Muscle of arm (tissue), 12 donors: ENCODE measurements around the gene SCUBE1. TPM values are rescaled to one million over a fixed set of nuclear protein-coding genes. Genes with fewer than 3 reads are reported as not detected.

Source experiments
- DNase-seq: peaks from one replicate; pipeline ENCODE4 v3.0.0-alpha.2; 2013
- polyA plus RNA-seq, 12 donors: library from polyadenylated mRNA; unstranded; fragments of 120-200 nt; gene quantifications; one replicate each; pipeline ENCODE4 v1.2.1, GENCODE V29; 2013; ENCODE audit not compliant: insufficient read length in 12 of 12

Gene SCUBE1
- polyA plus RNA-seq, 12 donors = 0.21 to 5.5 (median 0.53) TPM; not detected in 2

DNA sequence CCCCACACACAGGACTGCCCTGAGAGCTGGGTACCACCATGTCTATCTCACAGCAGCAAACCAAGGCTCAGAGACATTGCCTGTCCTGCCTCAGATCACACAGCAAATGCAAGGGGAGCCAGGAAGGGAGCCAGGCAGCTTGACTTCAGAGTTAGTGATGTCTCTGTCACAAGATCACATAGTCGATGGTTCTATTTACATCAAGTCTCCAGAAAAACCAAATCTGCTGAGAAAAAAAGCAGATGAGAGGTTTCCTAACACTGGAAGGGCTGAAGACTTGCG lies 16.1 kb downstream of the SCUBE1 start:
- DNase-seq = no peak

DNA sequence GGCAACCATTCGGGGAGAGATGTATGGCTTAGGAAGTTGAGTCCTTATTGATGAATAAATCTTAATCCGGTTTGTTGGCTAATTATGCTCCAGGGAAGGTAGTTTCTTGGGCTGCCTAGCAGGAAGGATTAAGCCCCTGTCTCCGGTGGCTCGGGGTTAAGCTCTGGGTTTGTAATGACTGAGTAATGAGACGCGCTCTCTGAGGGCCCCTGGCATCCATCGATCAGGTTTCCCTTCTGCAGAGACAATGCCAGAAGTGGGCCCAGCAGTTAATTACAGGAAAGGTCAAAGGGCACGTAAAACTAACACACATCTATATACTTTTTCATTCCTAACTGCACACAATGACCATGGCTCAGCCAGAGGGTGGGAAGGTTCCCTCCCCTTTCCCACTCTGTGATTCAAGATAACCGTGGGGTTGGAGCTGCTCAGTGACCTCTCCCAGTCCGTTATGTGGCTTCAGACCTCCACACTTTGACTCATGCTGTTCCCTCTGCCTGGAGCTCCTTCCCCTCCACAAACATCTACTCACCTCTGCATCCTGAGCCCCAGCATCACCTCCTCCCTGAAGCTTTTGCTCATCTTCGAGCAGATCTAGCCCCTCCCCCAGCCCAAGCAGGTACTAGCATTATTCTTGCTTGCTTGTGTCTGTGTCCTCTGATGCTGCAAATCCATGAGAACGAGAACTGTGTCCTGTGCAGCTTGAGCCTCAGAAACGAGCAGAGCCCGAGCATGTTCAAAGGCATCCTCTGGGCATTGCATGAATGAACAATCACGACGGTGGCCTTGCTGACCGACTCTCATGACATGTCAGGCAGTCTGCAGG lies 16.6 kb downstream of the SCUBE1 start:
- DNase-seq = no peak

DNA sequence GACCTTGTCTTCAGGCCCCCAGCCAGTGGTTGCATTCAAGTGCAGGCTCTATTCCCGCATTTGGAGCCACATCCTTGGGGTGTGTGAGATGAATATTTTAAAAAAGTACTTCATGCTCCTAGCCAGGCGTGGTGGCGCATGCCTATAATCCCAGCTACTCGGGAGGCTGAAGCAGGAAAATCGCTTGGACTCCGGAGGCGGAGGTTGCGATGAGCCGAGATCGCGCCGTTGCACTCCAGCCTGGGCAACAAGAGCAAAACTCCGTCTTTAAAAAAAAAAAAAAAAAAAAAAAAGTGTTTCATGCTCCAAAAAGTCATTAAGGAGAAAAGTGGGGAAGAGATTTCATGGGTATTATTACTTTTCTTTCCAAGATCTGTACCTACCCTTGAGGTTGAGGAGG lies 18.0 kb downstream of the SCUBE1 start:
- DNase-seq = no peak

DNA sequence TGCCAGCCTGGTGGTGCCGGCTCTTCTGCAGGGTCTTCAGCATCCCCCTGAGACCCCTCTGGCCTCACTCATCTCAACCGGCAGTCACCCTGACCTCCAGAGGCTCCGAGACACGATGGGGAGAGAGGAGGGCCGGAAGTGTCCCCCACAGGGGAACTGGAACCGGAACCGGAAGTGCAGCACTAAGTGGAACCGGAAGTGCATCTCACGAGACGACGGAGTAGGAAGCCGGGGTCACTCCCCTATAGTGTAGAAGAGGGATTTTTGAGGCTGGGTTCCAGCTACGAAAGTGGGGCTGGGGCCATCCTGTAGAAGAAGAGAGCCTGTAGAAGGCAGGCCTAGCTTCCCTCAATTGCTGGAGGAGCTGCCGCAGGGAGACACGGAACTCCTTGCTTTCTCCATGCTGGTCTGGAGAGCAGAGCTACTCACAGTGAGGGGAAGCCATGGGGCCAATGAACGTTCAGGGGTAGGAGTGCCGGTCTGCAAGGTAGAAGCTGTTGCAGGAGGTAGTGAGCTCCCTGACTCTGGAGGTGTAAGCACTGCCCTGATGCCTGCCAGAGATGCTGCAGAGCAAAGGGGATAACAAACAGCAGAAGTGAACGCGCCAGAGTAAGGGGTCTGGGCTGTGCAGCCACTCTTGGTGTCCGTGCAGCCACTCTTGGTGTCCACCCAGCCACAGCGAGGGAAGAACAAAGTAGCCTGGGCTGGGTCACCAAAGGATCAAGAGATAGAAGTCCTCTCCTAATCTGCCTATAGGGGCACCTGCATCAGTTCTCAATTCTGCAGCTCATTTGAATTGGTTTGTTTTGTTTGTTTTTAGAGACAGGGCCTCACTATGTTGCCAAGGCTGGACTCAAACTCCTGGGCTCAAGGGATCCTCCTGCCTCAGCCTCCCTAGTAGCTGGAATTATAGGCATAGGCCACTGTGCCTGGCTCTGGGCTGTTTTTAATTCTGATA lies 21.9 kb downstream of the SCUBE1 start:
- no peak for DNase-seq

DNA sequence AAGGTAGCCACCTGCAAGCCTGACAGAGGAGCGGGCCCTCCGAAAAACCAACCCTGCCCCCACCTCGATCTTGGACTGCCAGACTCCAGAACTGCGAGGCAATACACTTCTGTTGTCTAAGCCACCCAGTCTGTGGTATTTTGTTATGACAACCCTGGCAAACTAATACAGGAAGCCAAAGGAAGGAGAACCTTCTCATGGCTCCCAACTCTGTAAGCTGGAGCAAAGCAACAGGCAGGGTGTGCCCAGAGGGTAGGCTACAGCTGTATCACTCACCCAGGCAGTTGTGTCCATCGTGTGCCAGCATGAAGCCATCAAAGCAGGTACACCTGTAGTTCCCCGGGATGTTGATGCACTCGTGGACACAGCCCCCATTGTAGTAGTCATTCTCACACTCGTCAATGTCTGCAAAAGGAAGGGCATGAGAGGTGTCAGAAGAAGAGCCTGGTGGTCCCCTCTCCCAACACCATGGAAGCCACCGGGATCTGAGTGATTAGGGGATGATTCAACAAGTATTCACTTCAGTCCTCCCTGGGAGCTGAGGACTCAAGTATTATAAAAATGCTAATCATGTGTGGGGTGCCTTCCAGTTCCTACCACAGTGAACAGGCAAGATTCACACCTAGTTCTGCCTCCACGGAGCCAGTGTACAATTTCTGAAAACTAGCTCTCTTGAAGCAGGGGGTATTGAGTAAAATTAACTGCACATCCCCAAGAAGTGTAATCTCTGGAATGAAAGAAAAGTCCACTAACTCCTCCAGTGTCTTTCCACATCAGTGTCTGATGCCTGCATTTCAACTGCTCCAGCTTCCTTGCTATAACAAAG lies 23.3 kb downstream of the SCUBE1 start:
- no peak for DNase-seq

DNA sequence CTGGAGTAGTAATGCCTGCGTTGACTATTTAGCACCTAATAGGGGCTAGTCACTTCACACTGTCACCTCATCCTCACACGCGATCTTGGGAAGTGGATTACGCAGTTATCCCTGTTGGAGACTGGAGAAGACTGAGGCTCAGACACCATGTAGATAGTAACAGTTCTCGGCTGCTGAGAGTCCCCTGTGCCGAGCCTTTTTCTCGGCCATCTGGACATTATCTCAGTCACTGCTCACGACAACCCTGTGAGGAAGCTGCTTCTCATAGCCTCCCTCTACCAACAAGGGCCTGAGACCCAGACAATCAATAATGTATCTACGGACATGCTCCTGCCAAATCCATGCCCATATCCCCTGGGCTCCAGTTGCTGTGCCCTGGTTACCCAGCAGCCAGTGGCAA lies 25.9 kb downstream of the SCUBE1 start:
- DNase-seq = no peak

DNA sequence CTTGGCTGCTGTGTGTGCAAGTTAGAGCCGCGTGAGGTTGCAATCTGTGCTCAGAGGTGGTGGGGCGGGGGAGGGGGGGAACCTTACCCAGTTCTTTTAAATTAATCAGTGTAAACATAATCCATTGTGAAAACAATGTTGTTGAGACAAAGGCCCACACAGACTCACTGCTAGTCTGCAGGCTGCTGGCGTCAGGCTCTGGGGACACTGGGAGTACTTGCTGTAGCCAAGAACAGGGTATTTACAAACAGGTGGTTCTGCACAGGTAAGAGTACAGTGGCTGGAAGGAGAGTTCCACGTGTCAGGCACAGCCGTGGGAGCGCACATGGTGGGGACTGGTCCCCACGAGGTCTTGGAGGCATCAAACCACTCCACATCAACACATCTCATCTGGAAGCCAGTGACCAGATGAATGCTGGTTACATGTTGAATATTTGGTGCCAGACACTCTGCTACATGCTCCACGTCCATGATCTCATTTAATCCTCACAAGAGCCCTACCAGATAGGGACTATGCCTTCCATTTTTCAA lies 27.4 kb downstream of the SCUBE1 start:
- DNase-seq = no peak

DNA sequence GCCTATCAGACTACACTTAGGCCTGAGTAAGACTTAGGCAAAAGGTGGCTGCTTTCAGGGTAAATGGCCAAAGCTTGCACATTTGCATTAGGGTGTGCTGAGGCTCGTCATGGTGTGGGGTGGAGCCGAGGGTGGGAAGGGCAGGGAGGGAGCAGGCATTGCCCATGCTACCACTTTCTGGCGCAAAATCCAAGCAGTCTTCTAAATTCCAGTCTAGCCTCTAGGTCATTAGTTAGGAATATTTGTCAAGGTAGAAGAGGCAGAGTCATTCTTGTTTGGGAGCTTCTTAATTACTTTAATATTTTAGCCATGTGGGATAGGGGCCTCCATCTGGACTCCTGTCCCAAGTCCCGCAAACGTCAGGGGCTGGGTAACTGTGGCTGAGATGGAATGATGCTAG lies 28.6 kb downstream of the SCUBE1 start:
- DNase-seq = no peak

DNA sequence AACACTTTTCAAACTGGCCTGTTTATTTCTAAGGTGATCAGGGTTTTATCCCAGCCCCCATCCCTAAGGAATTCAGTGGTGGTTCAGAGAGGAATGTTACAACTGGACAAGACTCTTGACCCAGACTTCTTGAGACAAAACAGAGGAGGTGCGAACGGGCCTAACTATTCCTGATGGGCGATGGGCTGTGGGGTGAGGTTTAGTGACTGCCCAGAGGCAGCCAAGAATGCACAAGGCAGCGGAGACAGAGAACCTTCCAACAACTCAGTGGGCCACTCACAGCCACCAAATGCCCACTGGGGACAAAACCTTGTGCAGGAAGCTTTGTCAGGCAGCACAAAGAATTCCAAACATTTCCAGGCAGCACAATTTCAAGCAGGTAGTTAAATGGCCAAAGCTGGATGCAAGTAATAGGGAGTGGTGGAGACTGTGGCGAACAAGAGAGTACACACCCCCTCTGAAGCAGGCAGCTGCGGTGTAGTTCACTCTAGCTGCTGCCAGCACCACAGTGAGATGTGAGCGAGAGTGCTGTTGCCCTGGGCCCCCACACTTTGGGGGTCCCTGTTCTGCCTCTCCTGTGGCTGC lies 29.2 kb downstream of the SCUBE1 start:
- DNase-seq = no peak

DNA sequence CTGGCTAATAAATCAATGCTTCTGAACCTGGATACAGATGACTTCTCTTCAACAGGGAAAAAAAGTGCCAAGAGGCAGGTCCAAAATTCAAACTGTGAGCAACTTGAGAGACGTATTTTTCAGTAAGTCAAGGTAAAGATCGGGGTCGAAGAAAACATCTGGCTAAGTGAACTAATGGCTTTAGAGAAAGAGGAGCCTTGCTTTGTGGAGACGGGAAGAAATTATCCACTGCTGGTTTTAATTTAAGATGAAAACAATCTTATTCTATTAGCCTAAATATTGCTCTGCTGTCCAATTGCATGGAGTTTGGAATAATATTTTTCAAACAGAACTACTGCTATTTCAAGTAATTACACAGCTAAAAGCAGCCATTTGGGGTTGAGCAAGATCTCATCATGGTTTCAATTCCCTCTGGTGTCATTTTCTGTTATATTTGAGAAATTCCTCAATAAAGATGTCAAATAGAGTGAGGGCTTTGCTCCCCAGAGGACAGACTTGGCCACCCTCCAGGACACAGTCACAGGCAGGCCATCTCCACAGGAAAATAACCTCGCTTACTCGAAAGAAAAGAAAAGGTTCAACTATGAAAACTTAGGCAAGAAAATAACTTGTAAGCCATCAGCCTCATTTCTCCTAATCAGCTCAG lies 29.8 kb downstream of the SCUBE1 start:
- no peak for DNase-seq

DNA sequence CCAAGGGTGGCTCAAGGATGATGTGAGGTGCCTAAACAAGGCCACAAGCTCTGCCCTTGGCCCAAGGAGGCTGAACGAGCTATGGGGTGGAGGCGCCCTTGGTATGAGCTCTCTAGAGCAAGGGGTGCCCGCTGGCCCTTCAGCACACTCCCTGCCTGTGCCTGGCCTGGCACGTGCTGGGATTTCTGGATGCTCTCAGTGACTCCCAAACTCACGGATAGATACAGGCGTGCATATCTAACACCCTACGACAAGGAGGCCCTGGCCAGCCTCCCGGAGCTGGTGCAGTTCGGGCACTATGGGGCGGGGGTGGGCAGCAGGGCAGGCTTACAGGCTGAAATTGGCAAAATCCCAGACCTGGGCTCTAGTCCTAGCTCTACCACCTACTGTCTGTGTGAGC lies 30.6 kb downstream of the SCUBE1 start:
- no peak for DNase-seq

DNA sequence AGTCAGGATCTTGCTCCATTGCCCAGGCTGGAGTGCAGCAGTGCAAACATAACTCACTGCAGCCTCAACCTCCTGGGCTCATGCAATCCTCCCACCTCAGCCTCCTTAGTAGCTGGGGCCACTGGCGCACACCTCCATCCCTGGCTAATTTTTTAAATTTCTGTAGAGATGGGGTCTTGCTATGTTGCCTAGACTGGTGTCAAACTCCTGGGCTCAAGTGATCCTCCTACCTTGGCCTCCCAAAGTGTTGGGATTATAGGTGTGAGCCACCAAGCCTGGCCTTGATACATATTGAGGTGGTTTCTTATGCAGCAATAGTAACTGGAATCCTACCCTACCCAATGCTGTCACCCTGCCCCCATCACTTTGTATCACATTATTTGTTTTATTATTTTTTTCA lies 32.4 kb downstream of the SCUBE1 start:
- DNase-seq = no peak

DNA sequence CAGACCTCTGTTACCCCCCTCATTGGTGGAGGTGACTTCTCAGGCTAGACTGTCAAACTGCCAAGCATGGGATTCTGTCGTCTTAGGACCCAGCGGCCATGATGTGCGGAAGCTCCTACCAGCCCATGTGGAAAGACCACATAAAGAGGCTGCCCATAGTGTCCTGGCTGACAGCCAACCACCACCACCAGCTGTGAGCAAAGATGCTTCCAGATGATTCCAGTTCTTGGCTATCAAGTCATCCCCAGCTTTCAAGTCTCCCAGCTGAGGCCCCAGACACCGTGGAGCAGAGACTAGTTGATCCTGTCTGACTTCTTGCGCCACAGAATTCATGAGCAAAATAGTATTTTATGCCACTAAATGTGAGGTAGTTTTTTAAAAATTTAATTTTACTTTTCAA lies 32.9 kb downstream of the SCUBE1 start:
- DNase-seq = no peak

DNA sequence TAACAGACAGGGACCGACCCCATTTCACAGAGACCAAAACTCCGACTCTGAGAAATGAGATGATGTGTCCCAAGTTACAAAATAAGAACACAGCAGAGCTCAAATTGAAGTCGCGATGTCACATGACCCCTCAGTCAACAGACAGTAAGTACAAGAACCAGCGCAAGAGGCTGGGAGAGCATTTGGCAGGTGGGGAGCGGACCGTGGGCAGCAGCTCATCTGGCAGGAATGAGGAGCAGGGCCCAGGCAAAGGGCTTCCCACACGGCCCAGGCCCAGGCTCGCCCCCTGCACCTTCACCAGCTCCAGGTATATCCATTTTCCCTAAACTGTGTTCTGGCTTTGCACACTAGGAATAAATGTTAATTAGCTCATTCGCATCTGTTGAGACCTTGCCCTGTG lies 34.3 kb downstream of the SCUBE1 start:
- DNase-seq = no peak

DNA sequence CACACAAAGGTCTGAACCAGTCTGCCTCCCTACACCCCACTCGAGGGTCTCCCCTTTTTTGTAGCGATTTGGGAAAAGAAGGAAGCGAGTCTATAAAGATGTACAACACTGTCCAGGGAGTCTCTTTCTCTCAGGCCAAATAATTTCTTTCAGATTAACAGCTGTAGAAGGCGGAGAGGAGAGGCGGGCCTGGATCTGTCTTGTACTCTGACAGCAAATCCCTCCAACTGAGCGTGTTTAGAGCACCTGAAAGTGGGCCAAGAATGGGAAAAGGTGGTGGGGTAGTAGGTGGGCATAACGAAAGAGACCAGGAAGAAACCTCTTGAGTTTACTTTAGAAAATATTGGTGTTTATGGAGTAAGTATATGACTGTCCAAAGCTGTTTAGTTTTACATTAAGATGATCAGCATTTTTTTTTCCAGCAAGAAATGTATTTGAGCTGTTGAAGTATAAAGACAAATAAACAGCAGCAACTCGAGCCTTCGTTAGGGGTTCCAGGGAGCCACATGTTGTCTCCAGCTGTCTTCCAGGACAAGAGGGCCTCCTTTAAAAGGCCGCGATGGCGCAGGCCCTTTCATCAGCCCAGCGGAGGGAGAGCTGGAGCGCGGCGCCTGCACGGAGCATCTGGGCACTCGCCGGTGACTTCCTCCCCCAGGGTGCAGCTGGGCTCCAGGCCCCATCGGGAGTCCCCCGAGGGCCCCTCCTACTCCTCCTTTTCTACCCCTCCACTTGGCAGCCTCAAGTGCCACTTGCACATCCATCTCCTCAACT lies 34.9 kb downstream of the SCUBE1 start:
- no peak for DNase-seq

DNA sequence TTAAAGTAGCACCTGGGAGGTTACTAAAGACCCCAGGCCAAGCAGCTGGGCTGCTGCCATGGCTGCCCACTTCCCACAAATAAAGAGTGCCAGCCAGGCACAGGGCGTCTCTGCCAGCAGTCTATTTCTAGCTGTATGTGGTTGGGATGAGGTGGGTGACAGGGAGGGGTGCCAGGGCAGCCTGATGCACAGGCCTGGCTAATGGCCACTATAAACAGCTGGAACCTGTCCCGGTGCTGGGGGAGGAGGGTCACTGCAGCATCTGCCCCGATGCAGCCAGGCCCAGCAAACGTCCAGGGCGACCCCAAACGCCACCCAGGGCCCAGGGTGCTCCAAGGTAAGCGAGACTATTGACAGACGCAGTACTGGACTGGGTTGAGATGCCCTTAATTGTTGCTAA lies 37.4 kb downstream of the SCUBE1 start:
- no peak for DNase-seq

DNA sequence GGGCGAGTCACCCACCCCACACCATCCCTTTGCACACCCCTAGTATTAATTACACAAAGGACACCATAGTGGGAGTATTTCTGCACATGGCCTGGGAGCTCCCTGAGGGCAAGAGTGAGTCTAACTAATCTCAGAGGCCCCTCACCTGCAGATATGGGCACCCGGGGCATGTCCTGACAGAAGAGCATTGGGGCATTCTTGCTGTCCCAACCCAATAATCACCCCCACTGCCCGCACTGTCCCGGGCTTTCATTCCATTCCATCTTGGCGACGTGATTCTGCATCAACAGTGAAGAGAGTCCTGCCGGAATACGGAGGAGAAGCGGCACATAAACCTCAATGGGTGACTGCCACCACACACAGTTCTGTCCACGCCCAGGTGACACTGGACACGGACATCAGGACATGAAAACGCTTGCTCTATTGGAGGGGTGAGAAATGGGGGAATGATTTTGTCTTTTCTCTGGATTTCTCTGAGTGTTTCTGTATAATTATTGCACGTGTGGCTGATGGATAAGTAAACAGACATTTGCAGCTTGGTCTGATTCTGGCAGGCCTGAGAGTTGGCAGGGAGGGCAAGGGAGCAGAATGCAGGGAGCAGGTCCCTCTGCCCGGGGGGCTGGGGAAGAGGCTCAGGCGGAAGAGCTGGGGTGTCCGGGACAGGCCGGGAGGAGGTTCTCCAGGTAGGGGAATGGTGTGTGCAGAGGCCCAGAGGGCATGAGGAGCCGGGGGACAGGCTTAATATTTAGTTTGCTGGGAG lies 38.2 kb downstream of the SCUBE1 start:
- no peak for DNase-seq

DNA sequence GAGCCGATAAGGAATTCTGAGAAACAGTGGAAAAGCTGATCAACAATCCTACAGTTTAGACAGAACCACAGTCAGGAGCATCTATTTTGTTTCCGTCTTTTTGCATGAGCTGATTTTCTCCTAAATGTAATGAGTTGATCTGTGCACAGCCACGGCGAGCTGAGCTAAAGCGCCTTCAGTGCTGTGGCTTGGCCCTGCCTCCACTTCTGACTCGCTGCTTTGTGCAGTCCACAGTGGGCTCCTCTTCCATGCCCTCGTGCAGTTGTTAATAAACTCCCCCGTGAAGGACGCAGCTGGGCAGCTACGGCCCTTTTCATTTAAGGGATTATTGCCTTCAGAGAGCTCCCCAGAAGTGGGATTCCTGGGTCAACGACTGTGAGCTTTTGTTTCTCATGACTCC lies 39.4 kb downstream of the SCUBE1 start:
- no peak for DNase-seq

DNA sequence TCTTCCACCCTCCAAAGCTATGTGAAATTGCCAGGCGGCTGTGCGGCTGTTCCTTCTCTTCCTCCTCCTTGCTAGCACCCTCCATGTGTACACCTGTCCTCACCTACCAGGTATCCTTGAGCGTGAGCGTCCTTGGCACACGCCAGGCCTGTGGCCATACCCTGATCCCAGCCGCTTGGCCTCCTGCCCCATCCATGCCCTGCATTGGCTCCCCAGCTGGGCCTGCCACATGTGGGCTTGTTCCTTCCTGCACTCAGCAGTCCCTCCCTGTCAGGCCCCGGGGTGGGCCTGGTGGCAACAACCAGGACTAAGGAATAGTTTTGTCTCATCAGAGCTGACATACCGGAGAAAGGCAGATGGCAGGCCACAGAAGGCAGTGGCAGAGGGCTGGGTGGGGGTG lies 40.0 kb downstream of the SCUBE1 start:
- no peak for DNase-seq
